ENCODE data around the gene NCOA4.

GRCh38 chr10:46029461-46030030 is 877 bp downstream of the NCOA4 start:
- TF ChIP-seq CTCF (IDR thresholded peaks at IDR 0.05) (no peak), POLR2A (IDR thresholded peaks at IDR 0.05) (no peak)
